ENCODE data around the gene PRPS1L1. TPM values are rescaled to one million over a fixed set of nuclear protein-coding genes. Genes with fewer than 3 reads are reported as not detected.
A peak's percentile ranks its signal among the peaks of the same experiment; 100 is the strongest.

Gene PRPS1L1
- total and polyA plus RNA-seq, 2 experiments from 2014 or later: not detected

GRCh38 chr7:18004372-18004771, 23.3 kb downstream of the PRPS1L1 start:
- H3F3A ChIP-seq (ENCODE audit: insufficient read depth): no peaks in the 10 kb centered on the region
- no peak overlapping the region for H3K9ac ChIP-seq
- no peaks in the 10 kb centered on the region for H3K9me2 ChIP-seq (ENCODE audit: insufficient read depth)
- no peaks in the 10 kb centered on the region for H3K9me3 ChIP-seq (ENCODE audit: low read depth)
- H4K20me1 ChIP-seq (ENCODE audit: insufficient read depth): no peaks in the 10 kb centered on the region
- in situ Hi-C loops (cut with MboI): no loop called here
- TF ChIP-seq EZH2phosphoT487 (IDR thresholded peaks at IDR 0.05; ENCODE audit: insufficient read depth, low read depth) (no peak), EZH2 (IDR thresholded peaks at IDR 0.05; ENCODE audit: insufficient read depth, poor library complexity, severe bottlenecking) (no peak)
- no peak overlapping the region for H2AFZ ChIP-seq
- no peaks in the 10 kb centered on the region for H3K4me1 ChIP-seq (ENCODE audit: insufficient read depth)
- H3K36me3 ChIP-seq (ENCODE audit: low read depth): no peaks in the 10 kb centered on the region
- H3K4me2 ChIP-seq (ENCODE audit: unreplicated experiment): no peak overlapping the region
- peak; percentile 6 for DNase-seq
- no peak overlapping the region for H3K4me3 ChIP-seq
- no peak overlapping the region for H3K27ac ChIP-seq
- H3K27me3 ChIP-seq (replicated peaks; ENCODE audit: insufficient read depth): no peaks in the 10 kb centered on the region
- WGBS, 2 experiments (ENCODE audit: low coverage in 1 of 2, low lambda C conversion rate in 2 of 2, missing lambda C conversion rate in 2 of 2): 92 to 95% methylated on average over 3 of the region's 3 CpGs
- no peaks in the 10 kb centered on the region for H3K79me2 ChIP-seq (ENCODE audit: insufficient read depth)

GRCh38 chr7:18003286-18003994, 24.2 kb downstream of the PRPS1L1 start:
- H3K9me2 ChIP-seq (ENCODE audit: insufficient read depth): no peaks in the 10 kb centered on the region
- TF ChIP-seq EZH2phosphoT487 (IDR thresholded peaks at IDR 0.05; ENCODE audit: insufficient read depth, low read depth) (no peak), EZH2 (IDR thresholded peaks at IDR 0.05; ENCODE audit: insufficient read depth, poor library complexity, severe bottlenecking) (no peak)
- H3K4me2 ChIP-seq (ENCODE audit: unreplicated experiment): no peak overlapping the region
- no peaks in the 10 kb centered on the region for H4K20me1 ChIP-seq (ENCODE audit: insufficient read depth)
- DNase-seq: no peak
- no peaks in the 10 kb centered on the region for H3K9me3 ChIP-seq (ENCODE audit: low read depth)
- no peak overlapping the region for H2AFZ ChIP-seq
- no peaks in the 10 kb centered on the region for H3K79me2 ChIP-seq (ENCODE audit: insufficient read depth)
- H3F3A ChIP-seq (ENCODE audit: insufficient read depth): no peaks in the 10 kb centered on the region
- 52 to 57% methylated on average over 4 of the region's 4 CpGs for WGBS, 2 experiments (ENCODE audit: low coverage in 1 of 2, low lambda C conversion rate in 2 of 2, missing lambda C conversion rate in 2 of 2)
- in situ Hi-C loops (cut with MboI): no loop called here
- H3K4me3 ChIP-seq: no peak overlapping the region
- no peaks in the 10 kb centered on the region for H3K36me3 ChIP-seq (ENCODE audit: low read depth)
- H3K27me3 ChIP-seq (replicated peaks; ENCODE audit: insufficient read depth): no peaks in the 10 kb centered on the region
- H3K4me1 ChIP-seq (ENCODE audit: insufficient read depth): no peaks in the 10 kb centered on the region
- no peak overlapping the region for H3K9ac ChIP-seq
- H3K27ac ChIP-seq: no peak overlapping the region

- Histone ChIP-seq H3K27ac (no peak overlapping the region), H3F3A (ENCODE audit: insufficient read depth) (no peaks in the 10 kb centered on the region), H3K27me3 (replicated peaks; ENCODE audit: insufficient read depth) (no peaks in the 10 kb centered on the region), H2AFZ (no peak overlapping the region), H3K9ac (no peak overlapping the region), H3K9me3 (ENCODE audit: low read depth) (no peaks in the 10 kb centered on the region), H3K4me3 (no peak overlapping the region), H3K9me2 (ENCODE audit: insufficient read depth) (no peaks in the 10 kb centered on the region), H3K79me2 (ENCODE audit: insufficient read depth) (no peaks in the 10 kb centered on the region), H3K4me1 (ENCODE audit: insufficient read depth) (no peaks in the 10 kb centered on the region), H3K36me3 (ENCODE audit: low read depth) (no peaks in the 10 kb centered on the region), H3K4me2 (ENCODE audit: unreplicated experiment) (no peak overlapping the region), H4K20me1 (ENCODE audit: insufficient read depth) (no peaks in the 10 kb centered on the region)
- DNase-seq: no peak
- in situ Hi-C loops (cut with MboI): no loop called here
- 50 to 78% methylated on average over 2 of the region's 2 CpGs for WGBS, 2 experiments (ENCODE audit: low coverage in 1 of 2, low lambda C conversion rate in 2 of 2, missing lambda C conversion rate in 2 of 2)
- TF ChIP-seq EZH2phosphoT487 (IDR thresholded peaks at IDR 0.05; ENCODE audit: insufficient read depth, low read depth): no peak
- TF ChIP-seq EZH2 (IDR thresholded peaks at IDR 0.05; ENCODE audit: insufficient read depth, poor library complexity, severe bottlenecking): no peak
Observed at GRCh38 chr7:17998692-17999091, 29.0 kb downstream of the PRPS1L1 start.

- H3K9me2 ChIP-seq (ENCODE audit: insufficient read depth): no peaks in the 10 kb centered on the region
- H3K27me3 ChIP-seq (replicated peaks; ENCODE audit: insufficient read depth): no peaks in the 10 kb centered on the region
- H3K36me3 ChIP-seq (ENCODE audit: low read depth): no peaks in the 10 kb centered on the region
- no peak overlapping the region for H2AFZ ChIP-seq
- H3K9ac ChIP-seq: no peak overlapping the region
- no peaks in the 10 kb centered on the region for H3K9me3 ChIP-seq (ENCODE audit: low read depth)
- no peaks in the 10 kb centered on the region for H4K20me1 ChIP-seq (ENCODE audit: insufficient read depth)
- no peak for DNase-seq
- no peak for TF ChIP-seq EZH2phosphoT487 (IDR thresholded peaks at IDR 0.05; ENCODE audit: insufficient read depth, low read depth)
- TF ChIP-seq EZH2 (IDR thresholded peaks at IDR 0.05; ENCODE audit: insufficient read depth, poor library complexity, severe bottlenecking): no peak
- H3K4me1 ChIP-seq (ENCODE audit: insufficient read depth): no peaks in the 10 kb centered on the region
- H3K4me3 ChIP-seq: no peak overlapping the region
- no peak overlapping the region for H3K27ac ChIP-seq
- in situ Hi-C loops (cut with MboI): no loop called here
- H3K79me2 ChIP-seq (ENCODE audit: insufficient read depth): no peaks in the 10 kb centered on the region
- WGBS, 2 experiments (ENCODE audit: low coverage in 1 of 2, low lambda C conversion rate in 2 of 2, missing lambda C conversion rate in 2 of 2): 5 to 7% methylated on average over 1 of the region's 1 CpG
- H3F3A ChIP-seq (ENCODE audit: insufficient read depth): no peaks in the 10 kb centered on the region
- H3K4me2 ChIP-seq (ENCODE audit: unreplicated experiment): no peak overlapping the region
Observed at GRCh38 chr7:17996442-17997223, 31.0 kb downstream of the PRPS1L1 start.

Data from GM23248 (cell line).